IMR-90 (cell line): ENCODE results near the gene DISC1. TPM values are rescaled to one million over a fixed set of nuclear protein-coding genes. Genes with fewer than 3 reads are reported as not detected.

Experiments
- ATAC-seq: fragments of 200-7000 bp; cut with Tn5 transposase; 2 replicates; pipeline ENCODE4 v1.9.1; 2020; ENCODE audit warnings: low read depth, mild to moderate bottlenecking, moderate library complexity
- BruUV-seq: library from RNA; stranded (reverse); fragments of 400-500 nt; replicated peaks from 2 replicates; lab custom pipeline; 2021; lab: Mats Ljungman, UMichigan
- CTCF ChIA-PET: fragments of 300-600 bp; formaldehyde crosslinking; extraction: SDS; loops from one replicate; lab custom pipeline; 2021; ENCODE audit warnings: antibody characterized with exemption; lab: Yijun Ruan, JAX
- POLR2A ChIA-PET: fragments of 300-600 bp; sonication (Branson Sonifier 250); formaldehyde crosslinking; loops from one replicate; lab custom pipeline; 2022; ENCODE audit warnings: antibody characterized with exemption; ENCODE audit not compliant: unreplicated experiment; lab: Charles Lee
- DNase-seq: peaks from one replicate; pipeline ENCODE4 v3.0.0; 2013
- H2AFZ ChIP-seq: replicated peaks from 2 replicates; pipeline ENCODE3; 2013; ENCODE audit warnings: low read length, mild to moderate bottlenecking; ENCODE audit not compliant: poor library complexity
- H2AK5ac ChIP-seq: 2 replicates; pipeline ENCODE4 v1.6.1; 2013; ENCODE audit warnings: low read depth, low read length, inconsistent platforms
- H2AK9ac ChIP-seq: replicated peaks from 2 replicates; pipeline ENCODE3; 2013; ENCODE audit warnings: mild to moderate bottlenecking, low read depth, low read length, moderate library complexity; ENCODE audit not compliant: poor library complexity
- H2BK120ac ChIP-seq: 2 replicates; pipeline ENCODE4 v1.6.1; 2013; ENCODE audit warnings: low read depth, low read length, inconsistent platforms
- H2BK15ac ChIP-seq: 3 replicates; pipeline ENCODE4 v1.6.1; 2013; ENCODE audit warnings: low read depth, low read length, inconsistent platforms
- H2BK20ac ChIP-seq: 2 replicates; pipeline ENCODE4 v1.6.1; 2013; ENCODE audit warnings: low read depth, mild to moderate bottlenecking, inconsistent platforms, low read length, moderate library complexity
- H2BK5ac ChIP-seq: 2 replicates; pipeline ENCODE4 v1.6.1; 2013; ENCODE audit warnings: mild to moderate bottlenecking, low read depth, low read length, inconsistent platforms; ENCODE audit not compliant: poor library complexity, severe bottlenecking
- H3K14ac ChIP-seq: replicated peaks from 2 replicates; pipeline ENCODE4 v1.6.1; 2013; ENCODE audit warnings: low read depth, low read length, inconsistent platforms
- H3K18ac ChIP-seq: 2 replicates; pipeline ENCODE4 v1.6.1; 2013; ENCODE audit warnings: low read depth, low read length, control low read depth
- H3K23ac ChIP-seq: 2 replicates; pipeline ENCODE4 v1.6.1; 2013; ENCODE audit warnings: low read depth, low read length, inconsistent platforms
- H3K27ac ChIP-seq: 2 replicates; pipeline ENCODE4 v1.5.1; 2013; ENCODE audit warnings: mild to moderate bottlenecking, control low read depth, low read length; ENCODE audit not compliant: insufficient read depth
- H3K27me3 ChIP-seq: 2 replicates; pipeline ENCODE4 v1.6.1; 2013; ENCODE audit warnings: low read length; ENCODE audit not compliant: control insufficient read depth, insufficient read depth
- H3K36me3 ChIP-seq: 2 replicates; pipeline ENCODE4 v1.6.1; 2013; ENCODE audit warnings: low read length, mixed read lengths; ENCODE audit not compliant: control insufficient read depth, insufficient read depth
- H3K4ac ChIP-seq: 2 replicates; pipeline ENCODE4 v1.6.1; 2013; ENCODE audit warnings: low read depth, low read length, inconsistent platforms
- H3K4me1 ChIP-seq: 2 replicates; pipeline ENCODE4 v1.6.1; 2013; ENCODE audit warnings: low read length, mixed read lengths; ENCODE audit not compliant: control insufficient read depth, insufficient read depth
- H3K4me2 ChIP-seq: 2 replicates; pipeline ENCODE4 v1.6.1; 2013; ENCODE audit warnings: low read depth, mild to moderate bottlenecking, control low read depth, low read length, moderate library complexity
- H3K4me3 ChIP-seq: 2 replicates; pipeline ENCODE4 v1.5.1; 2013; ENCODE audit warnings: low read depth, mild to moderate bottlenecking, control low read depth, low read length, moderate library complexity; ENCODE audit not compliant: insufficient read depth
- H3K56ac ChIP-seq: 2 replicates; pipeline ENCODE4 v1.6.1; 2013; ENCODE audit warnings: low read length, inconsistent platforms; ENCODE audit not compliant: insufficient read depth; ENCODE audit errors: extremely low read depth
- H3K79me1 ChIP-seq, 2 experiments: 2 replicates each; pipeline ENCODE4 v1.6.1; 2013; ENCODE audit warnings: low read length in 2 of 2, inconsistent platforms in 1 of 2, low read depth in 1 of 2
- H3K9ac ChIP-seq: 2 replicates; pipeline ENCODE4 v1.6.1; 2013; ENCODE audit warnings: low read depth, low read length, control low read depth
- H3K9me1 ChIP-seq: 2 replicates; pipeline ENCODE4 v1.6.1; 2013; ENCODE audit warnings: low read length, inconsistent platforms; ENCODE audit not compliant: insufficient read depth
- H3K9me3 ChIP-seq: 2 replicates; pipeline ENCODE4 v1.6.1; 2013; ENCODE audit warnings: low read length; ENCODE audit not compliant: control insufficient read depth, insufficient read depth
- H4K20me1 ChIP-seq: 2 replicates; pipeline ENCODE4 v1.6.1; 2013; ENCODE audit warnings: low read length, inconsistent platforms; ENCODE audit not compliant: insufficient read depth
- H4K5ac ChIP-seq: 2 replicates; pipeline ENCODE4 v1.6.1; 2013; ENCODE audit warnings: mild to moderate bottlenecking, low read depth, low read length, control low read depth
- H4K8ac ChIP-seq, 2 experiments: 2 replicates each; pipeline ENCODE4 v1.6.1; 2013; ENCODE audit warnings: low read depth in 2 of 2, low read length in 2 of 2, control low read depth in 1 of 2, inconsistent platforms in 1 of 2
- H4K91ac ChIP-seq: 2 replicates; pipeline ENCODE4 v1.6.1; 2013; ENCODE audit warnings: low read depth, low read length, inconsistent platforms; ENCODE audit not compliant: insufficient read depth
- BHLHE40 ChIP-seq: fragments of 150-350 bp; IDR thresholded peaks from 2 replicates; pipeline ENCODE4 v1.6.1; 2016; ENCODE audit warnings: mild to moderate bottlenecking, low read depth, low read length
- MAFK ChIP-seq: IDR thresholded peaks from 2 replicates; pipeline ENCODE4 v1.6.1; 2012; ENCODE audit warnings: low read depth, low read length, improper control_type of control experiment
- WGBS, 2 experiments: methylation state at CpG; one replicate each; pipeline versions ENCODE4 v1.1.5 to v1.1.7; 2013; ENCODE audit warnings: missing lambda C conversion rate in 2 of 2; ENCODE audit not compliant: insufficient read length in 1 of 2; ENCODE audit errors: extremely low coverage in 2 of 2; 5-methylcytosine and 5-hydroxymethylcytosine counted together
- dilution Hi-C: fragments of 300-500 bp; cut with HindIII; formaldehyde crosslinking; loops from one replicate; pipeline ENCODE4 v1.14.3; 2018; ENCODE audit warnings: low sequenced_read_pairs; ENCODE audit not compliant: unreplicated experiment
- in situ Hi-C: fragments of 300-500 bp; cut with MboI; formaldehyde crosslinking; loops from 3 replicates; pipeline ENCODE4 v1.14.3; 2019; ENCODE audit warnings: low sequenced_read_pairs, inconsistent platforms, mixed read lengths
- intact Hi-C: fragments of 100-400 bp; cut with micrococcal nuclease; formaldehyde crosslinking; loops from 2 replicates; pipeline ENCODE4 v1.10.0; 2022
- polyA plus RNA-seq, 3 experiments: library from polyadenylated mRNA; depleted of rRNA; stranded (reverse); fragments of >200 nt; gene quantifications; 2 replicates each; pipeline ENCODE4 v1.2.3, GENCODE V29; 2012; ENCODE audit warnings: low replicate concordance in 1 of 3
- total RNA-seq: library from RNA; depleted of rRNA; stranded (reverse); fragments of >200 nt; gene quantifications from 2 replicates; pipeline ENCODE4 v1.2.3, GENCODE V29; 2012
- TF ChIP-seq, protein P1 (sequence below): fragments of 150-350 bp; IDR thresholded peaks from 2 replicates; pipeline ENCODE4 v1.6.1; 2016; ENCODE audit warnings: low read depth, mild to moderate bottlenecking, low read length, moderate library complexity, borderline replicate concordance

DISC1 gene
- total and polyA plus RNA-seq, 2 of the 4 experiments (the other 2 are of a cell fraction) = 2.2 to 7.0 TPM

DNA sequence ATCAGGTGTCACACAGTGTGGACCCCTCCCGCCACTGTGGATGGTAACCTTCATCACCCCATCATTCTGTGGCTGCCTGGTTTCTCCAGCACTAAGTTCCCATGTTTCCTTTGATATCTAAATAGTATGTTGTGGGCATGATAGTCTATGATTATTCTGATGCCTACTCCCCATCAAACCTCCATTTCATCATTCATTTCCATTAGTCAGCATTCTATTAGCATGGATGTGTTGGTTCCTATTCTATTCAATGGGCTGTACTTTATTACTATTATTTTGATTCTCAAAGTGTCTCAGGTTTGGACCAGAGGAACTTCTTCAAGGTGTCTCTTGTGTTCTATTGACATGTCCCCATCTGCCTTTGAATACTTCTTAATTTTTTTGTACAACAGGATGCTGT is 112.0 kb downstream of the DISC1 start:
- no peak overlapping the region for H4K91ac ChIP-seq
- H3K36me3 ChIP-seq = no peaks in the 10 kb centered on the region
- H3K4me1 ChIP-seq = no peaks in the 10 kb centered on the region
- ATAC-seq (no peak), DNase-seq (no peak)
- no peak overlapping the region for H3K9ac ChIP-seq
- no peaks in the 10 kb centered on the region for H3K27me3 ChIP-seq
- no peak overlapping the region for H2BK15ac ChIP-seq
- H3K14ac ChIP-seq = no peak overlapping the region
- BruUV-seq = no TSS peak
- H3K4ac ChIP-seq = no peak overlapping the region
- H2BK20ac ChIP-seq = no peak overlapping the region
- H3K9me3 ChIP-seq = no peaks in the 10 kb centered on the region
- ChIA-PET CTCF (no interaction called here), POLR2A (no interaction called here)
- no peak overlapping the region for H2AFZ ChIP-seq
- no peaks in the 10 kb centered on the region; a peak in 1 of 4 replicates for H3K79me1 ChIP-seq
- no CpG with 5 or more reads among the region's 1 CpG for WGBS, 2 experiments
- no peak overlapping the region for H3K23ac ChIP-seq
- no peak overlapping the region for H3K56ac ChIP-seq
- no peak overlapping the region for H3K4me2 ChIP-seq
- TF ChIP-seq, protein P1, sequence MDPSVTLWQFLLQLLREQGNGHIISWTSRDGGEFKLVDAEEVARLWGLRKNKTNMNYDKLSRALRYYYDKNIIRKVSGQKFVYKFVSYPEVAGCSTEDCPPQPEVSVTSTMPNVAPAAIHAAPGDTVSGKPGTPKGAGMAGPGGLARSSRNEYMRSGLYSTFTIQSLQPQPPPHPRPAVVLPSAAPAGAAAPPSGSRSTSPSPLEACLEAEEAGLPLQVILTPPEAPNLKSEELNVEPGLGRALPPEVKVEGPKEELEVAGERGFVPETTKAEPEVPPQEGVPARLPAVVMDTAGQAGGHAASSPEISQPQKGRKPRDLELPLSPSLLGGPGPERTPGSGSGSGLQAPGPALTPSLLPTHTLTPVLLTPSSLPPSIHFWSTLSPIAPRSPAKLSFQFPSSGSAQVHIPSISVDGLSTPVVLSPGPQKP = no peak
- TF ChIP-seq BHLHE40 = no peak
- TF ChIP-seq MAFK = peak; percentile 79
- no peak overlapping the region for H2BK5ac ChIP-seq
- no peak overlapping the region for H3K4me3 ChIP-seq
- H4K5ac ChIP-seq = no peak overlapping the region
- H4K20me1 ChIP-seq = no peaks in the 10 kb centered on the region
- H3K27ac ChIP-seq = no peak overlapping the region
- H3K18ac ChIP-seq = no peak overlapping the region
- H3K9me1 ChIP-seq = peaks cover 3% of the 10 kb centered on the region; the same call in 1 of the 2 replicates
- no peak overlapping the region for H2AK9ac ChIP-seq
- dilution Hi-C loops (no loop called here), intact Hi-C loops (no loop called here), in situ Hi-C loops (no loop called here)
- H2BK120ac ChIP-seq = no peak overlapping the region
- no peak overlapping the region for H4K8ac ChIP-seq
- no peak overlapping the region for H2AK5ac ChIP-seq
